GM12878 (cell line): Measurements from ENCODE around the gene APLP1. TPM values are rescaled to one million over a fixed set of nuclear protein-coding genes. Genes with fewer than 3 reads are reported as not detected.
A peak's percentile ranks its signal among the peaks of the same experiment; 100 is the strongest.

Experiments
- ATAC-seq: fragments of 200-7000 bp; cut with Tn5 transposase; 3 replicates; pipeline ENCODE4 v1.9.1; 2020; ENCODE audit warnings: mild to moderate bottlenecking, moderate library complexity
- BruUV-seq: library from RNA; stranded (reverse); fragments of 400-500 nt; replicated peaks from 2 replicates; lab custom pipeline; 2021; lab: Mats Ljungman, UMichigan
- CTCF ChIA-PET: fragments of 300-600 bp; sonication (Branson Sonifier 250); formaldehyde crosslinking; extraction: SDS; loops from one replicate; lab custom pipeline; 2021; ENCODE audit warnings: inconsistent platforms; lab: Yijun Ruan, JAX
- POLR2A ChIA-PET: fragments of 350-600 bp; formaldehyde crosslinking; extraction: SDS; loops from one replicate; lab custom pipeline; 2021; ENCODE audit warnings: inconsistent platforms; lab: Charles Lee
- RAD21 ChIA-PET: fragments of 300-600 bp; sonication (Branson Sonifier 250); formaldehyde crosslinking; loops from one replicate; lab custom pipeline; 2023; ENCODE audit warnings: antibody characterized with exemption; ENCODE audit not compliant: unreplicated experiment; lab: Charles Lee
- SMC1A ChIA-PET: fragments of 300-600 bp; sonication (Branson Sonifier 250); formaldehyde crosslinking; loops from one replicate; lab custom pipeline; 2023; ENCODE audit not compliant: unreplicated experiment, uncharacterized antibody; lab: Charles Lee
- DNase-seq: peaks from one replicate; pipeline ENCODE4 v3.0.0-alpha.2; 2011; ENCODE audit warnings: low read depth, low spot score
- FAIRE-seq: peaks from 3 replicates; lab custom pipeline; 2011; peaks lifted over from hg19 to GRCh38; lab: Jason Lieb, UNC
- H2AFZ ChIP-seq: 2 replicates; pipeline ENCODE4 v1.6.0; 2011; ENCODE audit warnings: low read depth, low read length, control low read depth; ENCODE audit not compliant: control insufficient read depth
- H3K27ac ChIP-seq: 2 replicates; pipeline ENCODE4 v1.5.1; 2011; ENCODE audit warnings: control low read depth; ENCODE audit not compliant: control insufficient read depth, insufficient read depth
- H3K27me3 ChIP-seq, 2 experiments: replicated peaks in 1 of 2; 2 replicates each; pipeline versions ENCODE4 v1.6.0 to v1.6.1; 2011; ENCODE audit warnings: low read length in 1 of 2; ENCODE audit not compliant: control insufficient read depth in 2 of 2, insufficient read depth in 2 of 2
- H3K36me3 ChIP-seq, 2 experiments: 2 replicates each; pipeline ENCODE4 v1.5.1; 2011; ENCODE audit warnings: low read length in 1 of 2; ENCODE audit not compliant: control insufficient read depth in 2 of 2, insufficient read depth in 2 of 2
- H3K4me1 ChIP-seq: 2 replicates; pipeline ENCODE4 v1.6.1; 2011; ENCODE audit warnings: mild to moderate bottlenecking, low read length, moderate library complexity, mixed read lengths; ENCODE audit not compliant: control insufficient read depth, insufficient read depth
- H3K4me2 ChIP-seq: 2 replicates; pipeline ENCODE4 v1.6.0; 2011; ENCODE audit warnings: control low read depth; ENCODE audit not compliant: control insufficient read depth, insufficient read depth
- H3K4me3 ChIP-seq: fragments of 200-600 bp; sonication (generic); 2 replicates; pipeline ENCODE4 v1.5.1; 2016
- H3K79me2 ChIP-seq: 2 replicates; pipeline ENCODE4 v1.6.0; 2011; ENCODE audit warnings: low read length; ENCODE audit not compliant: control insufficient read depth, insufficient read depth
- H3K9ac ChIP-seq: 2 replicates; pipeline ENCODE4 v1.8.0; 2011; ENCODE audit warnings: low read length, control low read depth, mixed read lengths; ENCODE audit not compliant: control insufficient read depth, insufficient read depth
- H3K9me3 ChIP-seq: replicated peaks from 3 replicates; pipeline ENCODE4 v1.5.1; 2011; ENCODE audit warnings: mild to moderate bottlenecking, low read length; ENCODE audit not compliant: control insufficient read depth, insufficient read depth
- H4K20me1 ChIP-seq: 2 replicates; pipeline ENCODE4 v1.6.0; 2011; ENCODE audit not compliant: control insufficient read depth, insufficient read depth
- ASH2L ChIP-seq: fragments of 300-600, 200-600 bp; sonication (generic); IDR thresholded peaks from 2 replicates; pipeline ENCODE4 v1.6.1; 2017; ENCODE audit warnings: low read depth, mild to moderate bottlenecking, borderline replicate concordance
- BRCA1 ChIP-seq: IDR thresholded peaks from 2 replicates; pipeline ENCODE4 v1.6.1; 2011; ENCODE audit warnings: low read depth, low read length, improper control_type of control experiment
- CHD4 ChIP-seq: fragments of 200-600 bp; sonication (generic); IDR thresholded peaks from 2 replicates; pipeline ENCODE4 v1.6.1; 2016; ENCODE audit warnings: mild to moderate bottlenecking
- FOS ChIP-seq: IDR thresholded peaks from 3 replicates; pipeline ENCODE4 v1.6.1; 2011; ENCODE audit warnings: borderline replicate concordance; ENCODE audit not compliant: insufficient read length; ENCODE audit errors: extremely low read depth
- FOXK2 ChIP-seq: fragments of 450-650 bp; IDR thresholded peaks from 2 replicates; pipeline ENCODE4 v1.6.1; 2017; ENCODE audit warnings: mild to moderate bottlenecking, moderate library complexity
- HDAC2 ChIP-seq: fragments of 200-600 bp; sonication (generic); IDR thresholded peaks from 2 replicates; pipeline ENCODE4 v1.6.1; 2017
- KDM1A ChIP-seq: fragments of 200-600 bp; sonication (generic); IDR thresholded peaks from 2 replicates; pipeline ENCODE4 v1.6.1; 2016; ENCODE audit warnings: borderline replicate concordance
- PAX8 ChIP-seq: fragments of 450-650 bp; IDR thresholded peaks from 2 replicates; pipeline ENCODE4 v1.6.1; 2017; ENCODE audit warnings: mild to moderate bottlenecking, moderate library complexity
- SUPT20H ChIP-seq: IDR thresholded peaks from 2 replicates; pipeline ENCODE4 v1.6.1; 2011; ENCODE audit warnings: low read depth, mild to moderate bottlenecking, low read length, moderate library complexity, borderline replicate concordance; ENCODE audit not compliant: control insufficient read depth
- ZNF24 ChIP-seq: fragments of 450-650 bp; IDR thresholded peaks from 2 replicates; pipeline ENCODE4 v1.6.1; 2017; ENCODE audit warnings: antibody characterized with exemption, mild to moderate bottlenecking
- WGBS: methylation state at CpG from one replicate; pipeline ENCODE4 v1.1.6; 2016; ENCODE audit warnings: low lambda C conversion rate; ENCODE audit not compliant: insufficient replicate concordance, insufficient coverage; ENCODE audit errors: missing lambda C conversion rate; 5-methylcytosine and 5-hydroxymethylcytosine counted together
- in situ Hi-C: fragments of 300-500 bp; cut with MboI; formaldehyde crosslinking; loops from 9 replicates; pipeline ENCODE4 v1.14.3; 2018; ENCODE audit warnings: mixed read lengths
- intact Hi-C: fragments of 100-400 bp; cut with micrococcal nuclease; formaldehyde crosslinking; loops from one replicate; pipeline ENCODE4 v1.14.2; 2022; ENCODE audit not compliant: unreplicated experiment
- polyA plus RNA-seq, 11 experiments: library from polyadenylated mRNA; depleted of rRNA in 4 of 11; unstranded in 6 of 11; stranded (reverse) in 5 of 11; fragments of >200 nt; fragmentation: Nextera tagmentation in 4 of 11; fragmentation: Illumina TruSeq in 1 of 11; extraction: Ambion mirVana in 4 of 11; extraction: Trizol in 1 of 11; gene quantifications; 1 replicate in 1 of 11; 2 replicates in 10 of 11; pipeline versions ENCODE4 v1.2.1 to v1.2.3, GENCODE V29; 2011 to 2016; ENCODE audit warnings: inconsistent platforms in 2 of 11, missing spikeins in 2 of 11, low read depth in 1 of 11
- total RNA-seq, 4 experiments: library from RNA; depleted of rRNA in 3 of 4; stranded (reverse); fragments of >200 nt in 3 of 4; fragmentation: Illumina TruSeq in 1 of 4; extraction: Trizol in 1 of 4; gene quantifications; 2 replicates each; pipeline versions ENCODE4 v1.2.1 to v1.2.3, GENCODE V29; 2013 to 2021
- TF ChIP-seq, protein P1 (sequence below): IDR thresholded peaks from 2 replicates; pipeline ENCODE4 v1.6.1; 2012; ENCODE audit warnings: low read depth, low read length, improper control_type of control experiment
- TF ChIP-seq, protein P2 (sequence below): fragments of 450-650 bp; formaldehyde crosslinking; IDR thresholded peaks from 2 replicates; pipeline ENCODE4 v1.5.0; 2022; ENCODE audit warnings: mild to moderate bottlenecking, missing genetic modification characterization
- TF ChIP-seq, protein P3 (sequence below): IDR thresholded peaks from 2 replicates; pipeline ENCODE4 v1.6.1; 2011; ENCODE audit warnings: borderline replicate concordance, low read depth, mild to moderate bottlenecking, moderate library complexity, mixed read lengths, low read length; ENCODE audit not compliant: insufficient read depth; ENCODE audit errors: extremely low read length

The APLP1 gene
- total and polyA plus RNA-seq, 10 of the 15 experiments (the other 5 are each of a cell fraction or from before 2014, with no cell fraction given) = 0.07 to 2.2 (median 0.91) TPM; not detected in 1

DNA sequence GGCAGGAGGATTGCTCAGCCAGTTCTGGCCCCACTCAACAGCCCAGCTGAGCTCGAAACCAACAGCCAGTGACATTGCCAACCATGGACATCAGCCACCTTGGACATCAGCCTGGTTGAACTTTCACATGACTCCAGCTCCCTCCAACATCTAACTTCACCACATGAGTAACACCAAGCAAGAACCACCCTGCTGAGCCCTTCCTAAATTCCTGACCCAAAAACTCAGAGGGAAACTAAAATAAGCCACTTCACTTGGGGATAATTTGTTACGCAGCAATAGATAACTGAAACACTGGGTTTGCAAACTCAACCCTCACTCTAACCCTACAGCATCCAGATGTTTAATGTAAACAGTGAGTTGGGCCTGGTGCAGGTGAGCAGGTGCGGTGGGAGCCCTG, 57.1 kb downstream of the APLP1 start:
- DNase-seq = no peak
- no peaks in the 10 kb centered on the region for H4K20me1 ChIP-seq
- no peak overlapping the region for H3K27ac ChIP-seq
- ChIA-PET SMC1A (interaction anchor here (0.8 to 2.3 kb wide), 3 partner anchors 10 to 42 kb away, joined by 4 to 13 read pairs (median 10); no protein-coding TSS in a partner anchor), RAD21 (no interaction called here), POLR2A (interaction anchor here (1.1 kb wide), 1 partner anchor 12 kb away, joined by 3 read pairs; no protein-coding TSS in a partner anchor), CTCF (interaction anchor here (1.0 to 2.1 kb wide), 3 partner anchors 10 to 43 kb away, joined by 4 to 10 read pairs (median 7); no protein-coding TSS in a partner anchor)
- no peaks in the 10 kb centered on the region for H3K27me3 ChIP-seq
- WGBS = 35% methylated on average over 3 of the region's 3 CpGs
- H3K4me1 ChIP-seq = peaks cover 15% of the 10 kb centered on the region
- no peaks in the 10 kb centered on the region for H3K79me2 ChIP-seq
- no TSS peak for BruUV-seq
- no peak for TF ChIP-seq PAX8
- TF ChIP-seq FOXK2 = no peak
- TF ChIP-seq SUPT20H = no peak
- TF ChIP-seq FOS = no peak
- TF ChIP-seq, protein P1, sequence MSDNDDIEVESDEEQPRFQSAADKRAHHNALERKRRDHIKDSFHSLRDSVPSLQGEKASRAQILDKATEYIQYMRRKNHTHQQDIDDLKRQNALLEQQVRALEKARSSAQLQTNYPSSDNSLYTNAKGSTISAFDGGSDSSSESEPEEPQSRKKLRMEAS = no peak
- no peak for TF ChIP-seq HDAC2
- no peak overlapping the region for H3K9ac ChIP-seq
- H3K36me3 ChIP-seq = no peaks in the 10 kb centered on the region
- peaks cover 5% of the 10 kb centered on the region; the same call in 2 of the 3 replicates for H3K9me3 ChIP-seq
- H2AFZ ChIP-seq = no peak overlapping the region
- no peak overlapping the region for H3K4me2 ChIP-seq
- no peak for FAIRE-seq
- no peak overlapping the region for H3K4me3 ChIP-seq
- in situ Hi-C loops = no loop called here
- ATAC-seq = no peak
- intact Hi-C loops = no loop called here

DNA sequence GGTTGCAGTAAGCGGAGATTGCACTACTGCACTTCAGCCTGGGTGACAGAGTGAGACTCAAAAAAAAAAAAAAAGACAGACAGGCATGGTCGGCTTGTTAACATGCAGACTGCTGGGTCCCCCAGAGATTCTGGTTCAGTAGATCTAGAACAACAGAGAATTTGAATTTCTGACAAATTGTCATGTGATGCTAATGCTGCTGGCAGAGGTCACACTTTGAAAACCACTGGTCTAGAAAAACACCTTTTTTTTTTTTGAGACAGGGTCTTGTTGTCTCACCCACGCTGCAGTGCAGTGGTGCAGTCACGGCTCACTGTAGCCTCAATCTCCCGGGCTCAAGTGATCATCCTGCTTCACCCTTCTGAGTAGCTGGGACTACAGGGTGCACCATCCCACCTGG, 60.1 kb downstream of the APLP1 start:
- BruUV-seq = no TSS peak
- H3K4me3 ChIP-seq = no peak overlapping the region
- H3K36me3 ChIP-seq = no peaks in the 10 kb centered on the region
- H3K9me3 ChIP-seq = peaks cover 5% of the 10 kb centered on the region; the same call in 2 of the 3 replicates
- FAIRE-seq (no peak), DNase-seq (no peak), ATAC-seq (no peak)
- in situ Hi-C loops (no loop called here), intact Hi-C loops (no loop called here)
- no peaks in the 10 kb centered on the region for H3K79me2 ChIP-seq
- peaks cover 15% of the 10 kb centered on the region for H3K4me1 ChIP-seq
- H2AFZ ChIP-seq = peak overlapping the region; percentile 54
- ChIA-PET SMC1A (interaction anchor here (0.6 to 4.5 kb wide), 8 partner anchors 13 to 418 kb away, joined by 3 to 90 read pairs (median 5); partner anchors contain the start of gene LIN37), RAD21 (interaction anchor here (1.1 to 3.8 kb wide), 5 partner anchors 15 to 187 kb away, joined by 3 to 37 read pairs (median 4); partner anchors contain the start of gene NFKBID), CTCF (interaction anchor here (1.6 to 7.0 kb wide), 3 partner anchors 12 to 46 kb away, joined by 3 to 145 read pairs (median 13); no protein-coding TSS in a partner anchor), POLR2A (interaction anchor here (1.1 to 4.3 kb wide), 8 partner anchors 14 to 234 kb away, joined by 3 to 48 read pairs (median 4); partner anchors contain the start of gene NFKBID)
- H3K27ac ChIP-seq = no peak overlapping the region
- no peaks in the 10 kb centered on the region for H3K27me3 ChIP-seq
- WGBS = 13% methylated on average over 5 of the region's 5 CpGs
- H4K20me1 ChIP-seq = no peaks in the 10 kb centered on the region
- H3K4me2 ChIP-seq = peak overlapping the region; percentile 59
- H3K9ac ChIP-seq = no peak overlapping the region
- TF ChIP-seq, protein P2, sequence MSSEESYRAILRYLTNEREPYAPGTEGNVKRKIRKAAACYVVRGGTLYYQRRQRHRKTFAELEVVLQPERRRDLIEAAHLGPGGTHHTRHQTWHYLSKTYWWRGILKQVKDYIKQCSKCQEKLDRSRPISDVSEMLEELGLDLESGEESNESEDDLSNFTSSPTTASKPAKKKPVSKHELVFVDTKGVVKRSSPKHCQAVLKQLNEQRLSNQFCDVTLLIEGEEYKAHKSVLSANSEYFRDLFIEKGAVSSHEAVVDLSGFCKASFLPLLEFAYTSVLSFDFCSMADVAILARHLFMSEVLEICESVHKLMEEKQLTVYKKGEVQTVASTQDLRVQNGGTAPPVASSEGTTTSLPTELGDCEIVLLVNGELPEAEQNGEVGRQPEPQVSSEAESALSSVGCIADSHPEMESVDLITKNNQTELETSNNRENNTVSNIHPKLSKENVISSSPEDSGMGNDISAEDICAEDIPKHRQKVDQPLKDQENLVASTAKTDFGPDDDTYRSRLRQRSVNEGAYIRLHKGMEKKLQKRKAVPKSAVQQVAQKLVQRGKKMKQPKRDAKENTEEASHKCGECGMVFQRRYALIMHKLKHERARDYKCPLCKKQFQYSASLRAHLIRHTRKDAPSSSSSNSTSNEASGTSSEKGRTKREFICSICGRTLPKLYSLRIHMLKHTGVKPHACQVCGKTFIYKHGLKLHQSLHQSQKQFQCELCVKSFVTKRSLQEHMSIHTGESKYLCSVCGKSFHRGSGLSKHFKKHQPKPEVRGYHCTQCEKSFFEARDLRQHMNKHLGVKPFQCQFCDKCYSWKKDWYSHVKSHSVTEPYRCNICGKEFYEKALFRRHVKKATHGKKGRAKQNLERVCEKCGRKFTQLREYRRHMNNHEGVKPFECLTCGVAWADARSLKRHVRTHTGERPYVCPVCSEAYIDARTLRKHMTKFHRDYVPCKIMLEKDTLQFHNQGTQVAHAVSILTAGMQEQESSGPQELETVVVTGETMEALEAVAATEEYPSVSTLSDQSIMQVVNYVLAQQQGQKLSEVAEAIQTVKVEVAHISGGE = no peak
- TF ChIP-seq, protein P3, sequence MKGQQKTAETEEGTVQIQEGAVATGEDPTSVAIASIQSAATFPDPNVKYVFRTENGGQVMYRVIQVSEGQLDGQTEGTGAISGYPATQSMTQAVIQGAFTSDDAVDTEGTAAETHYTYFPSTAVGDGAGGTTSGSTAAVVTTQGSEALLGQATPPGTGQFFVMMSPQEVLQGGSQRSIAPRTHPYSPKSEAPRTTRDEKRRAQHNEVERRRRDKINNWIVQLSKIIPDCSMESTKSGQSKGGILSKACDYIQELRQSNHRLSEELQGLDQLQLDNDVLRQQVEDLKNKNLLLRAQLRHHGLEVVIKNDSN = no peak
- no peak for TF ChIP-seq ZNF24
- no peak for TF ChIP-seq CHD4
- no peak for TF ChIP-seq ASH2L
- no peak for TF ChIP-seq KDM1A
- TF ChIP-seq BRCA1 = no peak
